Measurements from ENCODE around the gene DCLRE1C.
"Not testable (repeated sequence)": the region's sequence is repeated elsewhere in the genome, so short reads cannot be mapped to it uniquely, and the experiment has no call there.

DCLRE1C gene

DNA sequence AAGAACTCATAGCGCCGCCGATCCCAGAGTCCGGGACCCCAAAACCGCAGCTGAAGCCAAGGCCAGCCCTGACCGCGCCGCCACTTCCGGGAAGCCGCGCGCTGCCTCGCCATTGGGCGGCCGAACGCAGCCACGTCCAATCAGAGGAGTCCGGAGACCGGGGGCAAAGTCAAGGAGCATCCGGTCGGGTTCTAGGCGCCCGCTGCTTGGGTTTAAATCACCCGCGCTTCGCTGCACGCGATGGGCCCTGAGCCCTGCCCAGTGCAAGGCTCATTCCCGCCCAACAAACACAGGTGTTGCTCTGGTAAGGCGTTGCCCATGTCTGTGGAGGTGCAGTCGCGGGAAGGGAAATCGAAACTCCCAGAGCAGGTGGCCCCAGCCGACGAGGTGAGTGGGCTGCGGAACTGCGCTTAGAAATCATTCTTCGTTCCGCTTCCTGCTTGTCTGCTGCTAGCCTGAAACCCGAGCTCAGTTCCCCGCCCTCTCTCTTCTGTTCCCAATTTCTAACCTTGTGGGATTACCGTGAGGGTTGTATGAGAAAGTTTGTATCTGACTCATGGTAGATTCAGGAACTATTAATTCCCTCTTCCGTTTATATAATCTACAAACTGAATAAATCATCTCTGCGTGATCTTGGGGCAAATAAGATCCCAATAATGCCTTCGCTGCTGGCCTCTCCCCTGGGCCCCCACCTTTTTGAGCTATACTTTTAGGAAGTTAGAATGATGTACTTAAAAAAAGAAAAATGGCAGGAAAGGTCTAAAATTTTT is at the start of gene DCLRE1C:
DCLRE1C (minus strand) TSS at position 96 of the 770 bp plus-strand sequence; CDS start at position 10, 86 bp downstream.
- peak; percentile 72 to 76 for DNase-seq (ENCODE audit: low read depth in 2 of 2)

- no peak for DNase-seq (ENCODE audit: low read depth in 2 of 2)
These were observed 42.2 kb upstream of the DCLRE1C start for GRCh38 chr10:14995964-14996565.

DNA sequence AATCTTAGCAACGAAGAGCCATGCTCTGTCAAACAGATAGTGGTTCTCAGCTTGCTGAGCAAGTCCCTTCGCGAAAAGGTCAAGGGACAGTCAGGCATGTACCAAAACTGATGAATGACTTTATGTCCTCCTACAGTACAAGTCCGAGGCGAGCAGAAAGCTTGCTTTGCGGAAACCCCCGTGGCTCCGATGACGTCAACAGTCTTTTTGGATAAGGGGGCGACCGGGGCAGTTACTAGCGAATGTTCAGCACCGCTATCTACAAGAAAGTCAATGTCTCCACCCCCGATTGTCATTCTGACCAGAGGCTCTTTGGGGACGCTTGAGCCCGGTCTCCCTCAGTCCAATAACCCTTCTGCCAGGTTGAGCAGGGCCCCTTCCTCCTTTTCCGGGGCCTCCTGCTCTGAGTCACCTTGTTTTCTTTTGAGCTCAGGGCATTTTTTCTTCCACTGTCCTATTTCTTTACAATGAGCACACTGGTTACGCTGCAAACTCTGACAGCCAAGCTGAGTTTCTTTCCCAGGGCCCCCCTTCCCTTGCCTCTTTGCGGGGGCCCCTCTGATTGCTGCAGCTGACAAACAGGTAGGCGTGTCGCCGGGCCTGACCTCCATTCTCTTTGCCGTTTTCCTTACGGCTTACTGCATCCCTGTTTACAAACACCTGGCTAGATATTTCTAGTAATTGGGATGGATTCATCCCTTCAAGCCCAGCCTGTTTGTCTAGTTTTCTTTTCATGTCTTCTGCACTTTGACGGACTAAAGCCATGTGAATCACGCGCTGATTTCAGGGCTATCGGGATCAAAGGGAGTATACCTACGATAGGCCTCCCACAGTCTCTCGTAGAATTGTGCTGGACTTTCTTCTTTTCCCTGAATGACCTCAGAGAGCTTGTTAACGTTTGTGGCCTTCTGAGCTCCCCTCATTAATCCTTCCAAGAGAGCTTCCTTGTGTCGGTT is 39.9 kb upstream of the DCLRE1C start:
- not testable (repeated sequence) for DNase-seq (ENCODE audit: low read depth in 2 of 2)

DNA sequence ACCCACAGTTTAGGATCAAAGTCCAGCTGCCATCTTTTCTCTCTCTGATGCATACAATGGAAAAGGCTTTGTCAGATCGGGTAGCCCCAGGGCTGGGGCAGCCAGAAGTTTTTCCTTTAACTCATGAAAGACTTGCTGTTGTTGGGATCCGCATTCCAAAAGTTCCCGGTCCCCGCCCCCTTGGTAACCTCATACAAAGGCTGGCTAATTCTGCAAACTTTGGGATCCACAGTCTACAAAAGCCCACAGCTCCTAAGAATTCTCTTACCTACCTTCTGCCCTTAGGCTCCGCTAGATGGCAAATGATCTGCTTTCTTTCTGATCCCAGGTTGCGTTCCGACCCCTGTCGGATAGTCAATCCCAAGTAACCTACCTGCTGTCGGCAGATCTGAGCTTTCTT is 38.4 kb upstream of the DCLRE1C start:
- not testable (repeated sequence) for DNase-seq (ENCODE audit: low read depth in 2 of 2)

- peak in 1 of 2 donors; percentile 7 for DNase-seq (ENCODE audit: low read depth in 2 of 2)
These were observed 37.3 kb upstream of the DCLRE1C start for GRCh38 chr10:14991035-14991749.

GRCh38 chr10:14989552-14989951 is 35.7 kb upstream of the DCLRE1C start:
- not testable (repeated sequence) for DNase-seq (ENCODE audit: low read depth in 2 of 2)

DNA sequence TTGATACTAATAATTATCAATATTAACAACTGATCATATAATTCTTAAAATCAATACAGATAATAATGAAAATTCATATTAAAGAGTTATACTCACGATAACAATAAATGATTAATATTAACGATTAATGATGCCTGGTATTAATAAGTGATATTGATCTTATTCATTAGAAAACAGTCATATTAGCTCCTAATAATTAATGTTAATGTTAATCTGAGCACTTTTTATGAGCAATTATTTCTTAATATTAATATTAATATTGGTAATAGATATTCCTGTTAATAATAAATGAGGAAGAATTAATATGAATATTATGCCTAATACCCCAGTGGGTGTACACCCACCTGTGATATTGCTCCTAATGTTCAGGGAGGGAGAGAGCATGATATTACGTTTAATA is 28.8 kb upstream of the DCLRE1C start:
- DNase-seq (ENCODE audit: low read depth in 2 of 2) = no peak

GRCh38 chr10:14975672-14976273 is 21.9 kb upstream of the DCLRE1C start:
- DNase-seq (ENCODE audit: low read depth in 2 of 2) = no peak

DNA sequence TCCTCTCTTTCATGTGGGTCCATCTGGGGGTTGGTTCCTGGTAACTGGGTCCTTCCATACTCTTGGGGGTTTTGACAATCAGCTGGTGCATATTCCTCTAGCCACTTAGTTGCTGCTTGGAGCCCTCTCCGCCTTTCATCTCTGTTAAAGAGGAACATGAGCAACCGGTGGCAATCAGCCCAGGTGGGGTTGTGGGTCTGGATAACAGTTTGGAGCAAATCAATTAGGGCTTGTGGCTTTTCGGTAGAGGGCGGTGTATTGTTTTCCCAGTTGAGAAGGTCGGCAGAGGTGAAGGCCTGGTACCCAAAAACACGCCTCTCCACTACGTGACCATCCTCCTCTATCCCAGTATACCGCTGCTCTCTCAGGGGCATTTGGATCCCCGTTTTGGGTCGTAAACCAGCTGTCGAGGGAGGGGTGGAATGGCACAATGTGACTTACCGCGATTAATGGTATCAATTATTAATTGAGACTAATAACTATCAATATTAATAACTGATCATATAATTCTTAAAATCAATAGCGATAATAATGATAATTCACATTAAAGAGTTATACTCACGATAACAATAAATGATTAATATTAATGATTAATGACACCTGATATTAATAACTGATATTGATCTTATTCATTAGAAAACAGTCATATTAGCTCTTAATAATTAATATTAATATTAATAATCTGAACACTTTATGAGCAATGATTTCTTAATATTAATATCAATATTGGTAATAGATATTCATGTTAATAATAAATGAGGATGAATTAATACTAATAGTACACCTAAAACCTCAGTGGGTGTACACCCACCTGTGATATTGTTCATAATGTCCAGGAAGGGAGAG is 20.5 kb upstream of the DCLRE1C start:
- not testable (repeated sequence) for DNase-seq (ENCODE audit: low read depth in 2 of 2)

GRCh38 chr10:14971867-14972448 is 18.1 kb upstream of the DCLRE1C start:
- DNase-seq (ENCODE audit: low read depth in 2 of 2) = peak in 1 of 2 donors; percentile 13

GRCh38 chr10:14967897-14968296 is 14.0 kb upstream of the DCLRE1C start:
- no peak for DNase-seq (ENCODE audit: low read depth in 2 of 2)

- peak; percentile 90 to 93 for DNase-seq (ENCODE audit: low read depth in 2 of 2)
These were observed 5.5 kb upstream of the DCLRE1C start, which contains the start of gene MEIG1 for GRCh38 chr10:14959221-14960057. Gene MEIG1 (plus strand): TSS chr10:14959388. CDS start chr10:14966469, 7,081 bp downstream.

- no peak for DNase-seq (ENCODE audit: low read depth in 2 of 2)
These were observed 5.0 kb upstream of the DCLRE1C start for GRCh38 chr10:14958872-14959220.

DNA sequence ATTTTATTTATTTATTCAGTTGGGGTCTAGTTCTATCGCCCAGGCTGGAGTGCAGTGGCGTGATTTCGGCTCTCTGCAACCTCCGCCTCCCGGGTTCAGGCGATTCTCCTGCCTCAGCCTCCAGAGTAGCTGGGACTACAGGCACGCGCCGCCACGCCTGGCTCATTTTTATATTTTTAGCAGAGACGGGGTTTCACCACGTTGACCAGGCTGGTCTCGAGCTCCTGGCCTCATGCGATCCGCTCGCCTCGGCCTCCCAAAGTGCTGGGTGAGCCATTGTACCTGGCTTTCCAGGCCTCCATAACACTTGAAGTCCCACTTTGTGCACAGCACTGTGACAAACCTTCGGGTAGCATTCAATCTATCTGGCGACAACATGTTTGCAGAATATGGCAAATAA is 1.0 kb upstream of the DCLRE1C start:
- no peak for DNase-seq (ENCODE audit: low read depth in 2 of 2)

DNA sequence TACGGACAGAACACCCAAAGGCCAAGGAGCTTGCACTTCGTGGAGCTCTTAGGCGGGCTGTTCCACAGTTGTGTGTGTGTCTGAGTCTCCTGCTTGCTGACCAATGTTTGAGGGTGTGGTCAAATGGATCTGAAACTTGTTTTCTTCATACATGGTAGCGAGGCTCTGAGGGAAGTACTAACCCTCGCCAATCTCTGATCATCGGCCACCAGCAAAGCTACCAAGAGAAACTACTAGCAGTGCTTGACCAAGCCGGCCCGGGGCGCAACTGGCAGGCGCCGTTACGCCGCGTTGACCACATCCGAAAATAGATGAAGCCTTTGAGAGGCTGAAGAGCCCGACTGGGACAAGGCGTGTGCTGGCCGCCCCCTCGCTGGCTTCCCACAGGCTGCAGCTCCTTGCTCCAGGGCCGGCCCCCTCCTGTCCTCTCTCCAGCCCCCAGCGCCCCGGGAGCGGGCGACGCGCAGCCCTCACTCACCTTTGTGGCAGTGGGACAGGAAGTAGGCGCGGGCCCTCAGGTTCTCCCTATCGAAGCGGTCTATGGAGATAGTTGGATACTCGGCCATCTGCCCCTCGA is 384 bp downstream of the DCLRE1C start:
- no peak for DNase-seq (ENCODE audit: low read depth in 2 of 2)

DNA sequence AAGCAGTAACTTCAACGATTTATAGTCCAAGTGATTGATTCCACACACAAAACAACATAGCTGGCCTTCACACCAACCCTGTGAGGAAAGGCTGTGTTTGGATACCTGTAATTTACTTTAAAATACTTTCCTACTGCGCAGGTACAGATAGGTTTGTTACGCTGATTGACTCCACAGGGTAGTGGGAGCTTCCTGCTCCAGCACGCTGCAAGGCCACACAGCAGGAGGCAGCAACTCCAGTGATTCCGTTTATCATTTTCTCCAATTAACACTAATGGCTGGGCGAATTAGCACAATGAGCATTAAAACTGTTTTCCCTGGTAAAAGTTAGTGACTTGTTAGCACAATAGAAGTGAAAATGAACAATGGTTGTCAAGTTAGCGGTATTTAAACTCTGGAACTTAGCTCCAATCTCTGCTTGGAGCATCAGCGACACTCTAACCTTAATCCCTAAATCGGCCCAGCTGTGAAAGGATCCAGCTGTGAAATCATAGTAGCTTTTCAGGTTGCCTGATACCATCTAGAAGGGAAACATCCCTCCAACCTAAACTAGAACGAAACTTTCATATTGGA is 959 bp downstream of the DCLRE1C start:
- no peak for DNase-seq (ENCODE audit: low read depth in 2 of 2)

- DNase-seq (ENCODE audit: low read depth in 2 of 2) = no peak
These were observed 4.6 kb downstream of the DCLRE1C start for GRCh38 chr10:14949291-14949690.

GRCh38 chr10:14947268-14947667 is 6.6 kb downstream of the DCLRE1C start:
- DNase-seq (ENCODE audit: low read depth in 2 of 2) = no peak
